NCI-H82 (cell line): Measurements from ENCODE around the gene GAS7.

Experiments used
- DNase-seq: peaks from one replicate; lab custom pipeline; 2025; lab: John Stamatoyannopoulos, UW

The GAS7 gene

DNA sequence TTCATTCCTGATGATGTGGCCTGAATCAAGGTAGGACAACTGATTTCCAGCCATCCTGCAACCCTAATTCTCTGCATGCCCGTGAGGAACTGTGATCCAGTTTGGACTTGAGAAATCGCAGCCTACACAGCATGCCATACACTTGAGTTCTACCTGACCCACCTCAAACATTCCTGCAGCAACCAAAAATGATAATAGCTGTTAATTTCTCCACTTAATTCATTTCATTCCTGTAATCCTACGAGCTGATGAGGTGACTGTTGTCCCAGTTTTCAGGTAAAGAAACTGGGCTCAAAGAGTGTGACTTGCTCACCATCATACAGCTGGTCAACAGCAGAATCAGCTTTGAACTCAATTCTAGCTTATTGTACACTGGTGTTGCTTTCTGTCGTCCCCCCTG is 2.2 kb upstream of the GAS7 start:
- DNase-seq = no peak

DNA sequence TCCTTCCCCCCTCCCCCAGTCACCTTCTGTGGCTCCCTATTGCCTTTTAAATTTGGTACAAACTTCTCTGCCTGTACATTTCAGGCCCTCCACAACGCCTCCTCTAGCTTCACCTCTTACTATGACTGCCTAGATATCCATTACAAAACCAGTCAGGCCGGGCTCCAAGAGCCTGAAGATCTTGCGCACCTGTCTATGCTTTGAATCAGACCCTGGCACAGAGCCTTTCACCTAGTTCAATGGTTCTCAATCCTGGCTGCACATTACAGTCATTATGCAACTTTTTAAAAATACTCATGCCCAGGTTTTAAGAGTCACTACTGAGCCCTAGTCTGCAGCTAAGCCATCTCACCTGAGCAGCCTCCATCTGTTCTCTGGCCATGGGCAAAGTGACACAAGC is 1.6 kb upstream of the GAS7 start:
- no peak for DNase-seq

DNA sequence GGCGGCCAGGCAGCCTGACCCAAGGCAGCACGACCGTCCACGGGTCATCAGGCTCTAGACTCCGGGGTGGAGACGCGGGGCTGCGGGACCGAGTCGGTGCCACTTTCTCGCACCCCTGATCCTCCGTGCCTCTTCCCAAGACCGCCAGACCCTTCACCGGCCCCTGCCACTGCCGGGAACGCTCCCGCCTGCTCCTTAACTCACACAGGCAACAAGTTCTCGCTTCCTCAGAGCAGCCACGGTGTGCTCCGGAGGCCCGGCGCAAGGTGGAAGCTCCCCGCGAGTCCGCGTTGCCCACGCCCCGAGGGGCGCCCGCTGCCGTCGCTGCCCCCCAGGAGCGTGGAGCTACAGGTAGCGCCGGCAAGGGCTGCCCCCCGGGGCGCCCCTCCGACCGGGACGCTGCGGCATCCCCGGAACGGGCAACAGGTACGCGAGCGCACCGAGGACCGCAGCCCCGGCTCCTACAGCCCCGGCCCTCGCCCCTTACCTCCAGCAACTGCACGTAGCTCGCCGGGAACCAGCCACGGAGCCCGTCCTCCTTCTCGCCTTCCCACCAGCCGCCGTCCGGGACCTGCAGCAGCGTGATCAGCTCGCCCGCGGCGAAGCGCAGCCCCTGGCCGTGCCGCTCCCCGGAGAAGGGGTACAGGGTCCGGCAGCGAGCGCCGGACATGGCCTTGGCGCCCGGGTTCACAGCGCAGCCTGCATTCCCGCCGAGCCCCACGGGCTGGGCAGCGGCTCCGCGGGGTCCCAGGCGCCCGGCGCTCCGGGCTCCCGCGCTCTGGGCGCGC is 491 bp downstream of the GAS7 start:
- peak; percentile 28 for DNase-seq

DNA sequence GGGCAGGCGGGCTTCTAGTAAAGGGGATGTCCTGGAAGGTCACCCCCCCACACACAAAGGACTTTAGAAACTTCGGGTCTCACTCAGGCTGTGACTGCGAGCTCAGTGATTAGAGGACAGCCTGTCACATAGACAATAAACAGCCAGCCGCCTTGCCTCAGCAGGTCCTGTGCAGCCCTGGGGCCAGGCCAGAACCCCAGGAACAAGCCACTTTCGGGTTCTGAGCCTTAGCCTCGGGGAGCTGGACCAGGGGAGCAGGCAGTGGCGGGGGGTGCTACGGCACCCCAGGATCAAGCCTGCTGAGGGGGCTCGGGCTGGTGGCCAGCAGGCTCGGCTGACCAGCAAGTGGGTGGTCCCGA is 1.1 kb downstream of the GAS7 start:
- DNase-seq = no peak

DNA sequence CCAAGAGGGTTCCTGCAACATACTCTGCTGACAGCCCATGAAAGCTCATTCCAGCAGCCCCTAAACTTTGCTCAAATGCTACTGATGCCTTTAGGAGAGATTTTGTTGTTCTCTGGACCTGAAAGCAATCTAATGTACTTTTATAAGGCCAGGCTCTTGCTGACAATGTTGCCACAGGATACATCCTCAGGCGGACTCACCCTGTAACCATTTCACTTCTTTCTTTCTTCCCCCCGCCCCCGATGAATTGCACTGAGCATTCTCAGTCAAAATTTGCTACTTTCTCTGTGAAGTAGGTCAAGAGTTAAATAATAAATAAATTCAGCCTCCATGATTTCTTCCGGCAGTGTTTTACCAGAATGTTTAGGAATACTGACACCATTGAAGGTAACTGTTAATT is 1.5 kb downstream of the GAS7 start:
- no peak for DNase-seq

DNA sequence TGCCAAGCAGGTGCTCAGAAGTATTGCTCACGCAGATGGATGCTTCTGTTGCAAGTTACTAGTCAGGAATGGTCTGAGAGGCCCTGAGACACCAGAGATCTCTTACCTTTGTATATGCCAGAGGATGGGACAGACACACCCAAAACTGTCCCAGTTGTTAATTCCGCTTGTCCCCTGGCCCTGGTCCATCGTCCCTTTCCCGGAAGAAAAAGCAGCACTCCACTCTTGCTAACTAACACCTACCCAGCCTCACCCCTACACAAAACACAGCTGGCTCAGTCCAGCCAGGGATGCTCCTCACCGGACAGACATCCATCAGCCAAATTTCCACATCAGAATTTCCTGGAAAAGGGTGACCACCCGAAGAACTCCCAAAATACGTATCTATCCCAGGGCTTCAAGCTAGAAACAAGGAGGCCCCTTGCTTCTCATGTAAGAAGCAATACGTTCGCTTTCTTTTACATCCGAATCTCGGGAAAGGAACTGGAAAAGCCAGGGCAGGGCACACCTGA is 2.0 kb downstream of the GAS7 start:
- DNase-seq = no peak

DNA sequence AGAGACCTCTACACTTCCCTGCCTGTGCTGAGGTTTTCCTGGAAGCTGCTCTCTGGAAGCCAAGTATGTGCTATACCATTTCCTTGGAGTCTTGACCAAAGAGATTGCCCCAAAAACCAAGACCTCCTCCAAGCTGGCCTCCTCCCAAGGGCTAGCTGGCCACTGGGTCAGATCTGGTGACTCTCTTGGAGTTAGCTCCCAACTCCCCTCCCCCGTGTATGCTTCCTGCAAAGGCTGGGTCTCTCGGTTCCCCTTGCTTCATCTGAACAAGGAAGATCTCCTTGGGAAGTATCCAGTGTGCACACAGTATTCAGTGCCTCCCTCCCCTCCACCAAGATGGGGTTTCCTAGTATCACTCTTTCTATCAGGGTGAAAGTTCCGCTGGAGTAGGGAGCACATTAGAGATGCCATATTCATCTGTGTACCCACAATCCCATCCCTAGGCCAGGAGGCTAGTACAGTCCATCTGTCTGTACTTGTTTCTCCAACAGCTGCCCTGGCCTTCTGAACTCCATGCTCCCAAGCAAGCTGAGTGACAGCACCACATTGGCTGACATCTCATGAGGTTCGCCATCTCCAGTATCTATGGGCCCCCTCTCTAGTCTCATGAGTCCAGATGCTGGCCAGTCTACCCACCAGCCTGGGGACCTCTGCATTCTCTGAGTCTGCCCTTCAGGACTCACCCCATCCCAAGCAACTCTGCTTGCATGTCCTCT is 3.2 kb downstream of the GAS7 start:
- no peak for DNase-seq

DNA sequence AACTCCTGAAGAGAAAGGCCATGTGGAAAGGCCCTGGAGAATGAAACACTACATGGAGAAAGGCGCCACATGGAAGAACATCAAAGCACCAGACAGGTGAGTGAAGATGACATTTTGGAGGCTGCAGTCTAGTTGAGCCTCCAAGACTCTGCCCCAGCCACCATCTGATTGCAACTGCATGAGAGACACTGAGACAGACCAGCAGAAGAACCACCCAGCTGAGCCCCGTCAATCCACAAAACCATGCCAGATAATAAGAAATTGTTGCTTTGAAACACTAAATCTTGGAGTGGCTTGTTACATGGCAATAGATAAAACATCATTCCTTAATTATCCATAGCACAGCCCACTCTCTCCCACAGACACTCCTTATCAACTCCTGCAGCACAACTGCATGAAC is 4.8 kb downstream of the GAS7 start:
- DNase-seq = no peak

DNA sequence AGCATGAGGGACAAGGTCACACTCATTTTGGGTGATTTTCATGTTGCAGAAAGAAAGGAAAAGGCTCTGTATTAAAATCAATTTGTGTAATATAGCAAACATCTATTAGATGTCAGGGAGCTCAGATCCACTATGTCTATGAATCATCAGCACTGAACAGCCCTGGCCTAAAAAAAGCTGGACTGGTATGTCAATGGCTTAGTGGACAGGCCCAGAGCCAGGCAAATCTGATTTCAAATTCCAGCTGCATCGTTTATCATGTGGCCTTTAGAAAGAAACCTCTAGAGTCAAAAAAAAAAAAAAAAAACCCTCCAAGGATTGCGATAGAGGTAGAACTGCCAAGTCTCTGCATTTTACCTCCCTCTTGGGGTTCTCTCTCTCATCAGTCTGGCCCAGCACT is 5.4 kb downstream of the GAS7 start:
- no peak for DNase-seq

DNA sequence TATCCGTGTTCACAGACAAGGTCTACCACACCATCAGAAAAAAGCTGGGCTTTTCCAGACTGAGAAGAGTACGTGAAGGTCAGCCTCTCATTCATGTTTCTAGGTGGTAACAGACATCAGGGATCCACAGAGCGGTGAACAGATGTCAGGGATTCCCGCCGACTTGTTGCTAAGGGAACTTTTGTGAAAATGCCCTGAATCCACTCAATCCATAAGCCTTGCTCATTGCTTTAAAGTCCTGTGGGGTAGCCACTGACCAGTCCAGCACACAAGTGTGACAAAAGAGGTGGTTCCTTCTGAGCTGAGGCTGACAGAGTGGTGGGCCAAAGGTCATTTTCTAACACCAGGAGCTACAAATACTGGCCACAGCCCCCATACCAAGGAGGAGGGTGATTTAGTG is 5.9 kb downstream of the GAS7 start:
- DNase-seq = no peak

DNA sequence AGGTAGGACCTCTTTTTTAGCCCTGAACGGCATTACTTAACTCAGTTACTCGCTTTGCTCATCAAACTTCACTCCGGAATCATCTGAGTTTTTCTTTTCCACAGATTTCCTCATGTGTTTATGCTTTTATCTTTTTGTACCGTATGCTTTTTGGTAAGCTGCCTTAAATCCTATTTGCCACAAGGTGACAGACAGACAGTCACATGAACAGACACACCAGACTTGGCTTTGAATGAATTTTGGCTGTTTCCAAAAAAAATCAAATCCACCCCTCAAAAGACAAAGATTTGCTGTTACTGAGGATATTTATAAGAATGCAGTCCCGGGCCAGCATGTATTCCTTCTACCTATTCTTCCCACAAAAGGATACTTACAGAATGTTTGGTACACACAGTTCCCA is 10.9 kb downstream of the GAS7 start:
- DNase-seq = no peak

DNA sequence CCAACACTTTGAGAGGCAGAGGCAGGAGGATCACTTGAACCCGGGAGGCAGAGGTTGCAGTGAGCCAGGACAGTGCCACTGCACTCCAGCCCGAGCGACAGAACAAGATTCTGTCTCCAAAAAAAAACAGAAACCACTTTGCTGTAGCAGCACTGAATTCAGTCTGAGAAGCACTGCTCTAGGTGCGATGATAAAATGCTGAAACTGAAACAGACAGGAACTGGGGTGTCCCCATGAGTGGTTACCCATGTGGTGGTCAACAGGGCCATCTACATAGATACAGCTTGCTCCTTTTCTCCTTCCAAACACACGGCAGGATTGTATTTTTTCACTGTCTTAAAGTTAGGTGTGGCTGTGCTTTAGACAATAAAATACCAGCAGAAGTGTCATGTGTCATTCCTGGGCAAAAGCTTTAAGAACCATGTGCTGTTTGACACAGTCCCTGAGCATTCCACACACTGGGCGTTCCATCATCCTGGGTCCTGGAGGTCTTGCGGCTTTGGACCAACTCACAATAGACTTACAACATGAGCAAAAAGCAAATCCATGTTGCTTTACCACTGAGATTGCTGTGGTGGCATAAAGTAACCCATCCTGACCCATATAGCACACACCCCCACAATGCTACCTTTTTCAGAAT is 11.5 kb downstream of the GAS7 start:
- DNase-seq = no peak

DNA sequence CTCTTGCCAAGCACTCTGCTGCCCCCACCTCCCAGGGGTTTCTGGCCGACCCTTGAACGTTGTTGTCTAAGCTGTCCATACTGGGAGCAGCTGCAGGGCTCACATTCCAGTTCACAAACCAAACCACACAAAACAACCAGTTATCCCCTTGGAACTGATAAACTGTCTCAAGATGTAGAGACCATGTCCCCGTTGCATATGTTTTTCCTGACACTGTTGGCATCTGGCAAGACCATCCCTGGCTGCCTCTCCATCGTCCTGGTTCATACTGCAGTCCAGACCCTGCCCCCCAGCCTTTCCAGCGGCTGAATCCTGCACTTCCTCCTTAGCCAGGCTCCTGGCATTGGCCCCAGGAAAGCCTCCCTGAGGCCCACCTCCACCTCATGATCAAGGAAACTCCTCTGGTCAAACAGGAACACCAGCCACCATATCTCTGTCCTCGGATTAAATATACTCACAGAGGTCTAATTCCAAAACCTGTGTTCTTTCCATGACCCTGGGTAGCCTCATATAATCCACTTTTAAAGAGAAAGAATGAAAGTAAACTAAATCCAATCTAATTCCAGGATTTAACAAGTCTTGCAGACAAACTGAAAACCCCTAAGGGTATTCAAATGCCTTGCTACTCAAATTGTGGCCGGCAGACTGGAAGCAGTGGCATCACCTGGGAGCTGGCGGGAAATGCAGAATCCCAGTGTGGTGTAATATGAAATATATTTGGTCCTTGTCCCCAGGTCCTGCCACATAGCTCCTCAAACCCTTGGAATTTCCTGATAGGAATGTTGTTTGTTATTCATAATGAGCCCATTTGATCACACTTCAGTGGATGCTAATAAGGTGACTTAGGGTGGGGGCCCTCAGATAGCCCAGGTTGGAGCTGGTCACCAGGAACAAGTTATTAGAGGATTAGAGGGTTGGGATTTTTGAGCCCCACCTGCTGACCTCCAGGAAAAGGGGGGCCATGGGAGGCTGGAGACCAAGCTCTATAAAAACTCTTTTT is 14.2 kb downstream of the GAS7 start:
- peak; percentile 72 for DNase-seq

DNA sequence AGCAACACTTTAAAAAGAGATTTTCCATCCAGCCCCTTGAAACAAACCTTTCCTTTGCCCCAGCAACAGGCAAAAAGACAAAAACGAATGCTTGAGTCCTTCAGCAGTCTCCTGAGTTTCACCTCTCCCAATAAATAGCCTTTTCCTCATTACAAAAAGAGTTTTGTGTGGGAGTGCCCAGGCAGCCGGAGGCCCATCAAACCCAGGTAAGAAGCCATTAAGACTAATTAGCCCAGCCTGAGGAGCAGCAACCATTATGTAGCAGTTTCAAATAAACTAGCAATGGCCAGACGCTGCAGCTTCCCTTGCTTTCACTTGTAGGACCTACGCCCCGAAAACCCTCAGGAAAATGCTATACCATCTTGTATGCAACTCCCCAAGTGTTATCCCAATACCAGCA is 15.6 kb downstream of the GAS7 start:
- no peak for DNase-seq

DNA sequence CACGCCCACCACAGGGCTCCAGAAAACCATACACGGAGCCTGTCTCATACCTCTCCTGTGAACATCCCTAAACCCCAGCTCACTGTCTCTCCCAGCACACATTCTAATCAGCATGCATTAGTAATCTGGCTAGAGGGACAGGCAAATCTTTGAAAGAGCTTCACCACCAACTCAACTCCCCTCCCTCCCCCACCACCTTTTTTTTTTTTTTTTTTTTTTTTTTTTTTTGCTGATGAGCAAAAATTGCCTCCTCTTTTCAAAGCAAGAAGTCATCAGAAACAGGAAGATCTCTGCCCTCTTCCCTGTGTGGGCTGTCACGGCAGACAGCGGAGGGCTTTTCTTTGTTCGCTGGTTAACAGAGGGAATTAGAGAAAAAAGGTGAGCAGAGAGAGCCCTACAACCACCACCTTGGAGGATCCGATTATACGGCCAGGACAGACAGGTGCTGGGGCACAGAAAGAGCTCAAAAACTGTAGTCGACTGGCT is 19.9 kb downstream of the GAS7 start:
- DNase-seq = peak; percentile 43

DNA sequence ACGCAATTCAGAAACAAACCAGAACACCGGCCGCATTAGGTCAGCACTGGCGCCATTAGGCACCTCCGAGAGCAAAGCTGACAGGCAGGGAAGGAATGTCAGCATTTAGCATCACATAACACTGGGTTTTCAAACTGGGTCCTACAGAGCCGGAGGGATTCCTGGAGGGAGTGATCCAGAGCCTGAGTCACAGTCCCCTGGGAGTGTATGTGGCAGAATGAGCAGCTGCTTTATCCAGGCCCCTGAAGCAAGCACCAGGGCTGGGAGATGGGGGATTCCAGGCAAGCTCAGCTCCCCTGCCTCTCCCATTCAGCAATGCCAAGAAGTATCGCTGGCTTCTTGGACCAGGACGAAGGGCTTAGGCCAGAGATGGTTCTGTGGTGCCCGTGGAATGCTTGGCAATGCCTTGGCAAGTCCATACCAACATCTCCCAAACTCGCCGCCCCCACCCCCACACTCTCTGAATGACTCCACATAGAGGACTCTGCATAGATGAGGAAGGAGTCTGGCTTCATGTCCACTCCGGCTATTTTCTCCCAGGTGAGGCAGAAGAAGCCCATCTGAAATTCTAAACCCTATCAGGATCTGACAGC is 20.4 kb downstream of the GAS7 start:
- DNase-seq = peak; percentile 82

DNA sequence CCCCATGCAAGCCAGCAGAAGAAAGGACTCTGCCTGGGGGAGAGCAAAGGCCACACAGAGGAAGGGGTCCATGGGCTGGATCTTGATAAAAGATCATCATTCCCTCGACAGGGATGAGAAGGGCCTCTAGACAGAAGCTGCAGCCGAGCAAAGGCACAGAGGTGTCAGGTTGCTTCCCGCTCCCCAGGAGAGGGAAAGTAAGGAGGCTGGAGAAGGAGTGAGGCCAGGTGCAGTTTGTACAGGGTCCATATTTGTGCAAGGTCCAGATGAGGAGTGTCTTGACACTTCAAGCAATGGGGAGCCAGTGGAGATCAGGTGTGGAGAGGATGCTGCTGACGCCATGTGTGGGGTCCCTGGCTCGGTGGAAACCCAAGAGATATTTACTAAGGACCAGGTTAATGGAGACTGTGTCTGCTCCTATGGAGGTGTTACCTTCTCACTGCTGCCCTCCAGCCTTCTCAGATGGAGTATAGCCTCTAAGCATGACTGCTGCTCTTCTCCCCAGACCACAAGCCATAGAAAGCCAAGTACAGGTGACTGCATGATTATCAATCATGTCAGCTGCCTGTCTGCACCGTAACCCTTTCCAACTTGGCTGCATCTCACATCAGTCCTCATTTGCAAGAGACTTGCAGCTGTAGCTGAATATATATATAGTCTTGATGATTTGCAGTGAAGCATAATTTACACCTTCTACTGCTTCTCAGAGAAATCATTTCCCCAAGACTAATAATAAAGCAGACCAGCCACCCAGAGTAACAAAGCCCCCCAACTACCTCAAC is 21.1 kb downstream of the GAS7 start:
- DNase-seq = no peak

DNA sequence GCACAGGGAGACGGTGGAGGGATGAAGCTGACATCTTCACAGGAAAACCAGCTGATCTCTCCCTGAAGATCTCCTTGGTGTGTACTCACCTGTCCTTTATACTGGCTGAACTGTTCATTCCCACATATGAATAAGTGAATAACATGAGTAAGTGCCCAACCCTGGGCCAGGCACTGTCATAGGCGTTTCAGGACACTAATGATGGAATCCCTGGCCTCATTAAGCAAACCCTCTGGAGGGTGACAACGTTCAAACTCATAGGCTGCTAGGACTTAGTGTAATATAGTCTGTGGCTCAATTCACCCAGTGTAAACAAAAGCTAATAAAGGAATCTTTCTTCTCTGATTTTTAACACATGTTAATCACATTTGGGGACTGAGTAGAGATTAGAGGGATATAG is 24.5 kb downstream of the GAS7 start:
- peak; percentile 46 for DNase-seq

DNA sequence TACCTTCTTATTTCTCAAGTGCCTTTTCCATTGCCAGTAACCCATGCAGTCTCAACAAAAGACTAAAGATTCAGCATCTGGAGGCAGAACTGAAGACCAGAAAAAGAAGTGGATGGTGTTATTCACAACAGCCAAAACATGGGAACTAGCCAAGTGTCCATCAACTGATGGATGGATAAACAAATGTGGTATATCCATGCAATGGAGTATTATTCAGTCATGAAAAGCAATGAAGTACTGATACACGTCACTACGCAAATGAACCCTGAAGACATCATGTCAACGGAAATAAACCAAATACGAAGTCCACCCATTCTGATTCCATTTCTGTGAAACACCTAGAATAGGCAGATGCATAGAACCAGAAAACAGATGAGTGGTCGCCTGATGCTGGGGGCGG is 25.6 kb downstream of the GAS7 start:
- no peak for DNase-seq

DNA sequence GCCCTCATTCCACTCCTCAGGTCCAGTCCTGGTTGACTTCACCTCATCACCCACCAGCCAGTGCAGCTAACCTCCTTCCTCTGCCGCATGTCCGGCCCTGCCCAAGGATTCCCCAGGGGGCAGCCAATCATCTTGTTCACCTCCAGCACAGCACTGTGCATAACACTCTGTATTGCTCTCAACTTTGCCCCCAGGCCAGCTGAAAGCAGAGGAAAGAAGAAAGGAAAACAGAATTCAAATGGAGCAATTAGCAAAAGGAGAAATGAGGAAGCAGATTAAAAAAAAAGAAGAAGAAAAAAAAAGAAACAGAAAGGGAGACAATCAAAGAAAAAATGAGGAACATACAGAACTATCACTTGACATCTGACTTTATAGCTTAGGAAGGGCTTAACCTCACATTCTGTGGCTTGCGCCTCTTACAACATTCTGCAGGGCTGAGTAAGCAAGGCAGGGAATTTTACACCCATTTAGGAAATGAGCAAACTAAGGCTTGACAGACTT is 26.1 kb downstream of the GAS7 start:
- peak; percentile 54 for DNase-seq
